Measurements from ENCODE around the gene DRD2.

DRD2 gene

DNA sequence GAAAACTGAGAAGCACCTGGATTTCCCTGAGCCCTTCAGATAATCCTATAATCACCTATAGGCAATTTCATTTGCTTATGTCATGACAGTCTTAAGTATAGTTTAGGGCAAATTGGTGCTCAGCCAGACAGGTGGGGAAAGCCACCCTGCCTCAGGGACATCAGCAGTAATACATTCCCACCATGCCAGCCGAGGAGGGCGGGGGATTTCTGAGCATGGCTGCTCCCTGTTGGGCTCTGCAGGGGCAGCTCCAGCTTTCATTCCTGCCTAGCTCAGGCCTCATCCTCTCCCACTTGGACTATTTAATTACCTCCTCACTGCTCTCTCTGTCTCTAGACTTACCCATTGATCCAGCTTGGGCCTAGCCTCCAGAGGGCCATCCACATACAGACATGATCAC, 9.0 kb upstream of the DRD2 start:
- no peak overlapping the region for H3K9ac ChIP-seq (ENCODE audit: low read length in 2 of 2)
- no peaks in the 10 kb centered on the region for H3K4me1 ChIP-seq (ENCODE audit: control insufficient read depth, insufficient read depth, low read length)

DNA sequence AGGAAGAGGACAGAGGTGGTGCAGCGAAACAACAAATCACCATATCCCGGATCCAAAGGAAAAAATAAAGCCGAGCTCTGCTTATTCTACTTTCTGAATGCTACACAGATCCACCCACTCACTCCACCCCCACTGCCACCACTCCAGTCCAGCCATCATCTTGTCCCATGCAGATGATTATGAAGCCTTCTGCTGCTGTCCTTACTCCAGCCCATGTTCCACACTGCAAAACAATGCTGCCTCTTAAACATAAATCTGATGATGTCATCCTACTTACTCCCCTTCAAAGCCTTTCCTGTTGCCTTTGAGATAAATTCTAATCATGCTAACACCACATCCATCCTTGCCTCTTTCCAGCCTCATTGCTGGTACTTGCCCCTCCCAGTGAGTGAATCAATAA, 6.5 kb upstream of the DRD2 start:
- H3K27me3 ChIP-seq (ENCODE audit: control insufficient read depth in 1 of 2, insufficient read depth in 2 of 2, low read length in 2 of 2): peaks cover 29 to 31% of the 10 kb centered on the region in 2 donors
- H3K9ac ChIP-seq (ENCODE audit: low read length in 2 of 2): no peak overlapping the region
- H3K4me3 ChIP-seq (ENCODE audit: low read length in 2 of 2): no peak overlapping the region
- H3K9me3 ChIP-seq (ENCODE audit: control insufficient read depth in 2 of 2, low read length in 2 of 2): no peaks in the 10 kb centered on the region
- no peaks in the 10 kb centered on the region for H3K4me1 ChIP-seq (ENCODE audit: control insufficient read depth, insufficient read depth, low read length)
- no peak overlapping the region for H3K27ac ChIP-seq (ENCODE audit: low read length)
- H3K36me3 ChIP-seq (ENCODE audit: control insufficient read depth in 2 of 2, insufficient read depth in 2 of 2, low read length in 2 of 2): no peaks in the 10 kb centered on the region

More for the DNA sequence above, 9.0 kb upstream of the DRD2 start:
- Histone ChIP-seq H3K9me3 (ENCODE audit: control insufficient read depth in 2 of 2, low read length in 2 of 2) (no peaks in the 10 kb centered on the region), H3K36me3 (ENCODE audit: control insufficient read depth in 2 of 2, insufficient read depth in 2 of 2, low read length in 2 of 2) (no peaks in the 10 kb centered on the region), H3K4me3 (ENCODE audit: low read length in 2 of 2) (no peak overlapping the region), H3K27ac (ENCODE audit: low read length) (no peak overlapping the region), H3K27me3 (ENCODE audit: control insufficient read depth in 1 of 2, insufficient read depth in 2 of 2, low read length in 2 of 2) (peaks cover 7 to 8% of the 10 kb centered on the region in 2 donors)

DNA sequence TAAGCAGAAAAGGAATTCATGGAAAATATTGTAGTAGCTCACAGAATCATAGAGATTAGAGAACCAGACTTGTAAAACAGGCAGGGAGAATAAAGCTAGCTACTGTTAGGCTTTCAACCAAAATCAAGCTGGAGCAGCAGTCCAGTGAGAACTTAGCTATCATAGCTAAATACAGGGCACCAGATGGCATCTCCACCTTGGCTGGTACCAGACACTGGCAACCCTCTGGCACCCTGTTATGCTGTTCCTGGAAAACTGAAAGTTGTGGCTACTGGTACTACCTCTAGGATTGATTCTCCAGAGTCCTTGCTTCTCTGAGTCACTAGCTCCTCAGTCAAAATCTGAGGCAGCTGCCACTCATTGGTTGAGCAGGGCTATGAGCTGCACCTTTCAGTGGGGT, 6.0 kb upstream of the DRD2 start:
- Histone ChIP-seq H3K27ac (ENCODE audit: low read length) (no peak overlapping the region), H3K36me3 (ENCODE audit: control insufficient read depth in 2 of 2, insufficient read depth in 2 of 2, low read length in 2 of 2) (no peaks in the 10 kb centered on the region), H3K4me3 (ENCODE audit: low read length in 2 of 2) (no peak overlapping the region), H3K9me3 (ENCODE audit: control insufficient read depth in 2 of 2, low read length in 2 of 2) (no peaks in the 10 kb centered on the region), H3K9ac (ENCODE audit: low read length in 2 of 2) (no peak overlapping the region), H3K4me1 (ENCODE audit: control insufficient read depth, insufficient read depth, low read length) (no peaks in the 10 kb centered on the region), H3K27me3 (ENCODE audit: control insufficient read depth in 1 of 2, insufficient read depth in 2 of 2, low read length in 2 of 2) (peaks cover 34 to 36% of the 10 kb centered on the region in 2 donors)

DNA sequence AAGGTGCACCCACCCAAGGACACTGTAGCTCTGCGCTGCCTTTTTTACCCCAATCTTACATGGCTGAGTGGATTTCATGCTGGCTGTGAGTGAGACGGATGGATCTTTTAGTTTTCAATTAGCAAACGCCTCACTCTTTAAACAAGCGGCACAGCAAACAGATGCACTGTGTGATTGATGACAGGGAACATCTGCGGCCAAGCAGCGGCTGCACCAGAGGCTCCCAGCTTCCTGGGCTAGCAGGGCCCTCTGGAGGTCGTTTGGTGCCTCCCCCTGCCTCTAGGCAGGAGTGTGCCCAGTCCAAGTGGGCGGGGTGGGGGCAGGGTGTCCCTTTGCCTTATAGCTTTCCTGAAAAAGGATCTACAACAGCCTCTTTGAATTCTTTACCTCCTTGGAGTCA, 2.1 kb upstream of the DRD2 start:
- H3K4me1 ChIP-seq (ENCODE audit: control insufficient read depth, insufficient read depth, low read length): peaks cover 2% of the 10 kb centered on the region
- H3K9ac ChIP-seq (ENCODE audit: low read length in 2 of 2): no peak overlapping the region
- H3K27me3 ChIP-seq (ENCODE audit: control insufficient read depth in 1 of 2, insufficient read depth in 2 of 2, low read length in 2 of 2): peaks cover 52 to 63% of the 10 kb centered on the region in 2 donors
- no peak overlapping the region for H3K4me3 ChIP-seq (ENCODE audit: low read length in 2 of 2)
- no peak overlapping the region for H3K27ac ChIP-seq (ENCODE audit: low read length)
- H3K9me3 ChIP-seq (ENCODE audit: control insufficient read depth in 2 of 2, low read length in 2 of 2): no peaks in the 10 kb centered on the region
- H3K36me3 ChIP-seq (ENCODE audit: control insufficient read depth in 2 of 2, insufficient read depth in 2 of 2, low read length in 2 of 2): no peaks in the 10 kb centered on the region

DNA sequence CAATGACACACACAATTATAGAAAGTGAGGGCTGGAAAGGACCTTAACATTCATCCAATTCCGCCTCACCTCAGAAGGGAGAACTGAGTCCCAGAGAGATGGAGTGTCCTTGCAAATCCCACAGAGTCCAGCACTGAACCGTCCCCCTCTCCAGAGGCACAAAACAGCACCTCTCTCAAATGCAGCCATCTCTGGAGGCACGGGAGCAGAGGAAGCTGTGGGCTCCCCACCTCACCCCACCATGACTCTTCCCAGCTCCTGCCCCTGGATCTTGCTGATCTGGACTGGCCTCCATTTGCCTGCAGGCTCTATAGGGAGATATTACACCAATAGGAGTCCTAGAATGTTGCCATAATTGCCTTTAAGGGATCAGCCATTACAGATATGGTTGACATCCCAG, 1.4 kb upstream of the DRD2 start:
- Histone ChIP-seq H3K9ac (ENCODE audit: low read length in 2 of 2) (no peak overlapping the region), H3K27me3 (ENCODE audit: control insufficient read depth in 1 of 2, insufficient read depth in 2 of 2, low read length in 2 of 2) (peaks cover 56 to 63% of the 10 kb centered on the region in 2 donors)

DNA sequence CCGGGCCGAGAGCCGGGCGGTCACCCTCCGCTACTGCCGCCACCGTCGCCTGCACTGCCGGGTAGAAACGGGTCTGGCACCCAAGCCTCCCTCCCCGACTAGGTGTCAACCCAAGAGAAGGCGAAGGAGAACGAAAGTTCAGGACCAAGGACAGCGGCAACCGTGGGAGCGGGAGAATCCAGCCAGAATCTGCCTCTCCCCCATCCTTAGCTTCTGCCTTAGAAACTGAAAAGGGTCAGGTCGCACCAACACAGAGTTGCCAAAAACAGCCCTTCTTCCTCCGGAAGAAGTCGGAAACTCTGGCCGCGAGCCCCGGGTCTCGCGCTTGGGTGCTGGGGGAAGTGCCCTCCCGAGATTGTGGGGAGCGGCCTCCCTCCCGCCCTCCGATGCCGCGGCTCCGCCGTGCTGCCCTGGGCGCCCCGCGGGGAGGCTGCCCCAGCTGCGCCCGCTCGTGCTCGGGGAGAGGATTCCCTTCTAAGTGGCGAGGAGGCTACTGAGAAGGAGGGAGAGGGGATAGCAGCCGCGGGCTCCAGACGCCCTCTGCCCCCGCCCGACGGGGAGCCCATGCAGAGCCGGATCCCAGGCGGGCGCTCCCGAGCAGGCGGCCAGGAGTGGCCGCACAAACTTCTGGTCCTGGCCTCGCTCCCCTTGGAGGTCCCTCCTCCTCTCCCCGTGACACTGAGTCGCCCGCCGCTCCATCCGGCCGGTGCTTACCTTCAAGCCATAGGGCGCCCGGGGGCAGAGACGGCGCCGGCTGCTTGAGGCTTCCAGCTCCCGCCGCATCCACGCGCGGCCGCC, 637 bp downstream of the DRD2 start:
- H3K9ac ChIP-seq (ENCODE audit: low read length in 2 of 2): no peak overlapping the region
- H3K27me3 ChIP-seq (ENCODE audit: control insufficient read depth in 1 of 2, insufficient read depth in 2 of 2, low read length in 2 of 2): peaks cover 61 to 64% of the 10 kb centered on the region in 2 donors
- peak overlapping the region in 1 of 2 donors; percentile 49 for H3K4me3 ChIP-seq (ENCODE audit: low read length in 2 of 2)
- no peak overlapping the region for H3K27ac ChIP-seq (ENCODE audit: low read length)
- no peaks in the 10 kb centered on the region for H3K9me3 ChIP-seq (ENCODE audit: control insufficient read depth in 2 of 2, low read length in 2 of 2)
- no peaks in the 10 kb centered on the region for H3K36me3 ChIP-seq (ENCODE audit: control insufficient read depth in 2 of 2, insufficient read depth in 2 of 2, low read length in 2 of 2)
- H3K4me1 ChIP-seq (ENCODE audit: control insufficient read depth, insufficient read depth, low read length): peaks cover 2% of the 10 kb centered on the region

More for the DNA sequence above, 1.4 kb upstream of the DRD2 start:
- Histone ChIP-seq H3K36me3 (ENCODE audit: control insufficient read depth in 2 of 2, insufficient read depth in 2 of 2, low read length in 2 of 2) (no peaks in the 10 kb centered on the region), H3K4me3 (ENCODE audit: low read length in 2 of 2) (no peak overlapping the region), H3K27ac (ENCODE audit: low read length) (no peak overlapping the region), H3K4me1 (ENCODE audit: control insufficient read depth, insufficient read depth, low read length) (peaks cover 2% of the 10 kb centered on the region), H3K9me3 (ENCODE audit: control insufficient read depth in 2 of 2, low read length in 2 of 2) (no peaks in the 10 kb centered on the region)

DNA sequence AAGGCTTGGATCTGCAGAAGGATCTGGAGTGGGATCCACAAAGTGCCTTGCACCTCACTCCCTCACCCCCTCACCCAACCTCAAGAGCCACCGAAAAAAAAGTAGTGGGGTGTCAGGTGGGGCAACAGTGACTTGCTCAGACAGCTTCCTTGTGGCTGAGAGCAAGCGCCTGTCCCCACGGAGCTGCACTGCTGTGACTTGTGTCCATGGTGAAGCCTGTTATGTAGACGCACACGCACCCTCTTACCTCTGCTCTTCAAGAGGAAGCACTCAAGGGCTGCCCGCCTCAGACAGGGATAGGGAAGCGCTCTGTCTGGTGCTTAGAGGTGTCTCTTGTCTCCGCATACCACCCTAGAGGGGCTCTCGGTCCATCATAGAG, 1.2 kb downstream of the DRD2 start:
- Histone ChIP-seq H3K27ac (ENCODE audit: low read length) (no peak overlapping the region), H3K36me3 (ENCODE audit: control insufficient read depth in 2 of 2, insufficient read depth in 2 of 2, low read length in 2 of 2) (no peaks in the 10 kb centered on the region), H3K27me3 (ENCODE audit: control insufficient read depth in 1 of 2, insufficient read depth in 2 of 2, low read length in 2 of 2) (peaks cover 56 to 59% of the 10 kb centered on the region in 2 donors), H3K9ac (ENCODE audit: low read length in 2 of 2) (no peak overlapping the region), H3K4me3 (ENCODE audit: low read length in 2 of 2) (peak overlapping the region in 1 of 2 donors; percentile 8), H3K9me3 (ENCODE audit: control insufficient read depth in 2 of 2, low read length in 2 of 2) (no peaks in the 10 kb centered on the region), H3K4me1 (ENCODE audit: control insufficient read depth, insufficient read depth, low read length) (peaks cover 2% of the 10 kb centered on the region)

DNA sequence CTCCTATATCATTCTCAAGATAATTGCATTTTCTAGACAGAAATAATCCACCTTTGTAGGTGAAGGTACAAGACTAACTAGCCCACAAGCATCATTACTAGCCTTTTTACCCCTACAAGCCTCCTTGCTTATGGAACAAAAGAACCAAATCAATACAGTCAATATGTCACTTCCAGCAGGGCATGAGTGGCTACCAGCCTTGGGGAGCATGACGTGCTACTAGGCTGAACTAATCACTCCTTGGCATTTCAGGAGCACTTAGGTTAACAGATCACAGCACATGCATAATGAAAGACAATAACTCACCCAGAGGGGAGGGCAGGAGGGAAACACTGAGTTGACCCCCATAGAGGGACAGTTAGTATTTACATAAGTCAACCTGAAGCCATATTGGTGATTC, 2.7 kb downstream of the DRD2 start:
- Histone ChIP-seq H3K4me1 (ENCODE audit: control insufficient read depth, insufficient read depth, low read length) (peaks cover 2% of the 10 kb centered on the region), H3K4me3 (ENCODE audit: low read length in 2 of 2) (no peak overlapping the region), H3K9me3 (ENCODE audit: control insufficient read depth in 2 of 2, low read length in 2 of 2) (no peaks in the 10 kb centered on the region), H3K9ac (ENCODE audit: low read length in 2 of 2) (no peak overlapping the region), H3K27me3 (ENCODE audit: control insufficient read depth in 1 of 2, insufficient read depth in 2 of 2, low read length in 2 of 2) (peaks cover 45 to 46% of the 10 kb centered on the region in 2 donors), H3K27ac (ENCODE audit: low read length) (no peak overlapping the region), H3K36me3 (ENCODE audit: control insufficient read depth in 2 of 2, insufficient read depth in 2 of 2, low read length in 2 of 2) (no peaks in the 10 kb centered on the region)

DNA sequence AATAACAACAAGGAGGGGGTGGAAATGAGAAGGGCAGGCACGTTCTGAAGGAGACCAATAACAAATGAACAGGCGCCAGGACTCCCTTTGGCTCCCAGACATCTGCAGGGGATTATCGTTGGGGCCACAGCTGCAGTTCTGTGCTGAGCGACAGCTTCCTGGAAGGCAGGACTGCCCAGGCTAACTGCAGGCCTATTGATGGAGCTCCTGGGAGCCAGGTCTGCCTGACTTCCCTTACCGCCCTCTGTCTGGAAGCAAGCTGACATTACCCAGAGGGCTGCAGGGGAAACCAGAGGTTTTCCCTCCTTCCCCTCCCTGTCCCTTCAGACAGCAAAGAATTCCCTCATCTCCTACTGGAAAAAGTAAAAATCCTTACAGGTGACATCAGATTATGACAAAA, 5.0 kb downstream of the DRD2 start:
- Histone ChIP-seq H3K4me3 (ENCODE audit: low read length in 2 of 2) (no peak overlapping the region), H3K36me3 (ENCODE audit: control insufficient read depth in 2 of 2, insufficient read depth in 2 of 2, low read length in 2 of 2) (no peaks in the 10 kb centered on the region), H3K27me3 (ENCODE audit: control insufficient read depth in 1 of 2, insufficient read depth in 2 of 2, low read length in 2 of 2) (peaks cover 24 to 27% of the 10 kb centered on the region in 2 donors), H3K4me1 (ENCODE audit: control insufficient read depth, insufficient read depth, low read length) (no peaks in the 10 kb centered on the region), H3K9ac (ENCODE audit: low read length in 2 of 2) (no peak overlapping the region), H3K9me3 (ENCODE audit: control insufficient read depth in 2 of 2, low read length in 2 of 2) (no peaks in the 10 kb centered on the region), H3K27ac (ENCODE audit: low read length) (no peak overlapping the region)

DNA sequence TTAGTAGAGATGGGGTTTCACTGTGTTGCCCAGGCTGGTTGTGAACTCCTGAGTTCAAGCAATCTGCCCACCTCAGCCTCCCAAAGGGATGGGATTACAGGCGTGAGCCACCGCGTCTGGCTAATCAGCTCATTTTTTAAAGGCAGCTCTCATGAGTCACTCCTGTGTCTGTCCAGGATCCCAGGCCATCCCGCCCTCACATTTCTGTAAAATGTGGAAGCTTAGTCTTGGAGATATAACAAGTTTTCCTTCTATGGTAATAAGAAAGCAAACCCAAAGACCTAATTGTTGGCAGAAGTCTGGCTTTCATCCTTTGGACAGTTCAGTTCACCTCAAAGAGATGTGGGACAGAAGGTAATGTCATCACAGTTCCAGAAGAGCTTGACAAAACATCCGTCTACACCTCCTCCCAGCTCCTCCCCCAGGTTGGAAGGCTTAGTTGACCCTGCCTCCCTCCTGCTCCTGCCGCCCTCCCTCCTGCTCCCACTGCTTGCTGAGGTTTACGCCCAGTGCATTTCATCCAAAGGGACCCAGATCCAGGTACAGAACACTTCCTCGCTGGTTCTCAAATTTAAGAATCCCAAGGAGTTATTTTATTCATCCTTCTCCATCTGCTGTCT, 6.4 kb downstream of the DRD2 start:
- Histone ChIP-seq H3K27ac (ENCODE audit: low read length) (no peak overlapping the region), H3K9me3 (ENCODE audit: control insufficient read depth in 2 of 2, low read length in 2 of 2) (no peaks in the 10 kb centered on the region), H3K9ac (ENCODE audit: low read length in 2 of 2) (no peak overlapping the region), H3K27me3 (ENCODE audit: control insufficient read depth in 1 of 2, insufficient read depth in 2 of 2, low read length in 2 of 2) (peaks cover 18 to 24% of the 10 kb centered on the region in 2 donors), H3K4me1 (ENCODE audit: control insufficient read depth, insufficient read depth, low read length) (no peaks in the 10 kb centered on the region), H3K4me3 (ENCODE audit: low read length in 2 of 2) (no peak overlapping the region), H3K36me3 (ENCODE audit: control insufficient read depth in 2 of 2, insufficient read depth in 2 of 2, low read length in 2 of 2) (no peaks in the 10 kb centered on the region)

DNA sequence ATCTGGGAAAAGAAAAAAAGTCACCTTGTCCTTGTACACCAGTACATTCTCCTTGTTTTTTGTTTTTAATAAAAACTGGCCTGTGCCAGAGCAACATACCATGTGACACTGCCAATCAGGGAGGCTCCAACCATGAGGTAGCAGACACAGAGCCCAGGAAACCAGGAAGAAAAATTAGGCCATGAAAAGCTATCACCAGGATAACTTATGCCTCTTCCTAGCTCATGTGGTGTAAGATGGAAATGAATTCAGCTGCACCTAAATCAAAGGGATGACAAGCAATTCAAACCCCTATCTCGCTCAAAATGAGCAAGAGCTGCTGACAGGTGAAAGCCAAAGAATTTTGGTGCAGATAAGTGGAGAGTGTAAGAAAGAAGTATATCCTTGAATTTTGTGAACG, 7.7 kb downstream of the DRD2 start:
- Histone ChIP-seq H3K27me3 (ENCODE audit: control insufficient read depth in 1 of 2, insufficient read depth in 2 of 2, low read length in 2 of 2) (peaks cover 11 to 17% of the 10 kb centered on the region in 2 donors), H3K9me3 (ENCODE audit: control insufficient read depth in 2 of 2, low read length in 2 of 2) (no peaks in the 10 kb centered on the region), H3K4me3 (ENCODE audit: low read length in 2 of 2) (no peak overlapping the region)

More for the DNA sequence above, 7.7 kb downstream of the DRD2 start:
- no peaks in the 10 kb centered on the region for H3K36me3 ChIP-seq (ENCODE audit: control insufficient read depth in 2 of 2, insufficient read depth in 2 of 2, low read length in 2 of 2)
- H3K4me1 ChIP-seq (ENCODE audit: control insufficient read depth, insufficient read depth, low read length): no peaks in the 10 kb centered on the region
- H3K27ac ChIP-seq (ENCODE audit: low read length): no peak overlapping the region
- H3K9ac ChIP-seq (ENCODE audit: low read length in 2 of 2): no peak overlapping the region
